HL-60 (cell line): ENCODE measurements around the gene AFDN.

Experiments
- CTCF ChIP-seq: IDR thresholded peaks from one replicate; pipeline ENCODE4 v1.5.1; 2011; ENCODE audit warnings: low read length, control low read depth, inconsistent platforms; ENCODE audit not compliant: insufficient read depth
- POLR2AphosphoS5 ChIP-seq: IDR thresholded peaks from 2 replicates; pipeline ENCODE4 v1.6.1; 2012; ENCODE audit warnings: low read depth

- TF ChIP-seq CTCF (no peak), POLR2AphosphoS5 (no peak)
These were observed 12.6 kb downstream of the AFDN start for GRCh38 chr6:167839343-167839742.
